Endothelial cell of umbilical vein (primary cell): ENCODE data around the gene NUDCD3.

Experiments used
- TF ChIP-seq, protein P1 (sequence below), 2 donors: IDR thresholded peaks; 1 replicate in 1 of 2; 2 replicates in 1 of 2; pipeline ENCODE4 v1.5.1; 2011; ENCODE audit warnings: low read length in 2 of 2, mild to moderate bottlenecking in 2 of 2, moderate library complexity in 2 of 2, control low read depth in 1 of 2, inconsistent platforms in 1 of 2, low read depth in 1 of 2; ENCODE audit not compliant: insufficient read depth in 1 of 2; ENCODE audit errors: extremely low read depth in 1 of 2
- TF ChIP-seq, protein P2 (sequence below): IDR thresholded peaks from 2 replicates; pipeline ENCODE4 v1.6.1; 2011; ENCODE audit not compliant: insufficient read depth, insufficient read length

GRCh38 chr7:44511863-44512468, 21.5 kb upstream of the NUDCD3 start:
- TF ChIP-seq, protein P1, sequence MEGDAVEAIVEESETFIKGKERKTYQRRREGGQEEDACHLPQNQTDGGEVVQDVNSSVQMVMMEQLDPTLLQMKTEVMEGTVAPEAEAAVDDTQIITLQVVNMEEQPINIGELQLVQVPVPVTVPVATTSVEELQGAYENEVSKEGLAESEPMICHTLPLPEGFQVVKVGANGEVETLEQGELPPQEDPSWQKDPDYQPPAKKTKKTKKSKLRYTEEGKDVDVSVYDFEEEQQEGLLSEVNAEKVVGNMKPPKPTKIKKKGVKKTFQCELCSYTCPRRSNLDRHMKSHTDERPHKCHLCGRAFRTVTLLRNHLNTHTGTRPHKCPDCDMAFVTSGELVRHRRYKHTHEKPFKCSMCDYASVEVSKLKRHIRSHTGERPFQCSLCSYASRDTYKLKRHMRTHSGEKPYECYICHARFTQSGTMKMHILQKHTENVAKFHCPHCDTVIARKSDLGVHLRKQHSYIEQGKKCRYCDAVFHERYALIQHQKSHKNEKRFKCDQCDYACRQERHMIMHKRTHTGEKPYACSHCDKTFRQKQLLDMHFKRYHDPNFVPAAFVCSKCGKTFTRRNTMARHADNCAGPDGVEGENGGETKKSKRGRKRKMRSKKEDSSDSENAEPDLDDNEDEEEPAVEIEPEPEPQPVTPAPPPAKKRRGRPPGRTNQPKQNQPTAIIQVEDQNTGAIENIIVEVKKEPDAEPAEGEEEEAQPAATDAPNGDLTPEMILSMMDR (IDR thresholded peaks at IDR 0.05; ENCODE audit: extremely low read depth in 1 of 2, insufficient read depth in 1 of 2, low read depth in 1 of 2, low read length in 2 of 2) = no peak
- TF ChIP-seq, protein P2, sequence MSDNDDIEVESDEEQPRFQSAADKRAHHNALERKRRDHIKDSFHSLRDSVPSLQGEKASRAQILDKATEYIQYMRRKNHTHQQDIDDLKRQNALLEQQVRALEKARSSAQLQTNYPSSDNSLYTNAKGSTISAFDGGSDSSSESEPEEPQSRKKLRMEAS = no peak
